NCI-H1417 treated with DMSO at 0.1 percent for 48 hours (cell line): ENCODE measurements around the gene NABP1.
"Not testable (repeated sequence)": the region's sequence is repeated elsewhere in the genome, so short reads cannot be mapped to it uniquely, and the experiment has no call there.

Source experiments
- DNase-seq: peaks from one replicate; lab custom pipeline; 2025; lab: John Stamatoyannopoulos, UW

Gene NABP1, protein sequence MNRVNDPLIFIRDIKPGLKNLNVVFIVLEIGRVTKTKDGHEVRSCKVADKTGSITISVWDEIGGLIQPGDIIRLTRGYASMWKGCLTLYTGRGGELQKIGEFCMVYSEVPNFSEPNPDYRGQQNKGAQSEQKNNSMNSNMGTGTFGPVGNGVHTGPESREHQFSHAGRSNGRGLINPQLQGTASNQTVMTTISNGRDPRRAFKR

GRCh38 chr2:191677646-191678436 lies at the start of gene NABP1:
Gene NABP1, plus strand, starts transcription at chr2:191678136. Its CDS starts 479 bp downstream, at chr2:191678615.
- DNase-seq: peak; percentile 53

DNA sequence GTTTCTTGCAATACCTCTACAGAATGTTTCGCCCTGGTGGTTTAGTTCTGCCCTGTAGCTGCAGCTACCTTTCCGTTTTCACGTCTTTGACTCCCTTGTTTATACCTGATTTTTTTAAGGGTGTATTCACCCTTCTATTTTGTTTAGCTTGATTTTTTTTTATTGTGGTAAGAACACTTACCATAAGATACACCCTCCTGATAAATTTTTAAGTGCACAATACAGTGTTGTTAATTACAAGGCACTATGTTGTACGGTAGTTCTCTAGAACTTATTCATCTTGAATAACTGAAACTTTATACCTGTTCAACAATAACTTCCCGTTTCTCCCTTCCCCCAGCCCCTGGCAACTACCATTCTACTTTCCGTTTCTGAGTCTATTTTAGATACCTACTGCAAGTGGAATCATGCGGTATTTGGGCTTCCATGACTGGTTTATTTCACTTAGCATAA lies 48.9 kb upstream of the NABP1 start:
- DNase-seq: no peak

DNA sequence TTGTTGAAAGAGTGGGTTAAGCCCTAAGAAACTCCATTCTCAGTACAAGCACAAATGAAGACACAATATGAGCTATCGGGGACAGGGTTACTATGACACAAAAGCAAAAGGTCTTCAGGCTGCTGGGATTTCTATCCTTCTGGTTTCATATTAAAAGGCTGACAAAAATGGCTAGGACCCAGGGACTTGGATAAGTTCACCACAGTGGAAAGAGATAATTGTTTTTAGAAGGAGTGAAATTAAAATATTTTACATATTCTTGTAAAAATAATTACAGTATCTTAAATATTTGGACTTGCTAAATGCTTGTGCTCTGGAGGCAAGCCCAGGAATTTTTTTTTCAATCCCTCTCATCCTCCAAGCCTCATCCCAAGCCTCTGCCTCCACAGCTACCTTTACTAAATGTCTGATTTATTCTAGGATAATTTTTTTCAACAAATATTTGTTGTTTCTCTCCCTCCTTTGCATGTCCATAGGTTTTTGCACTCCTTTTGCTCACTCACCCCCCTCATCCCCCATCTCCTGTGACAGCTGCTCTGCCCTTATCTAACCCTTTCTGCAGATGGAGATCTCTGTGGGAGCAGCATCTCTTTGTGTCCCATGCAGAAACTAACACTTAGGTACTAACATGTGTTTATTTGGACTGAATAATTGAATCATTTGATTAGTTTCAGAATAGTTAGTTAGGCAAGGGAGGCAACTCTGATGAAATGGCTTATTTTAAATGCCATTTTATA lies 47.8 kb upstream of the NABP1 start:
- no peak for DNase-seq

- DNase-seq: no peak
These were observed 46.2 kb upstream of the NABP1 start for GRCh38 chr2:191631754-191632153.

DNA sequence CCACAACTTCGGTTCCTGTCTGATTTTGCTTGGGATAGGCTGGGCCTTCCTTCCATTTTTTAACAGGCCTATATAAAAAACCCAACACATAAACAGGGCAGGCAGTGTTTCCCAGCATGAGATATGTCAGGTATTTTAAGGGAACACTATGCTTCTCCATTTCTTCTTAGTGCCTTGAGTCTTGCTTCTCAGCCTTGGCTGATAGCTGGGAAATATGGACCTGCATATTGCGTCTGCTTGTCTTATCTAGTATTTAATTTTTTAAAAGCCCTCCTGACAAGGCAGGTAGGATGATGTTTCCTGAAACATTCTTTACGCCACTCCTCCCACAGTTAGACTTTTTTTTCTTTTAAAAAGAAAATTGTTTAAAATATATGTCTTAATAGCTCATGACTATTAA lies 45.5 kb upstream of the NABP1 start:
- DNase-seq: no peak

DNA sequence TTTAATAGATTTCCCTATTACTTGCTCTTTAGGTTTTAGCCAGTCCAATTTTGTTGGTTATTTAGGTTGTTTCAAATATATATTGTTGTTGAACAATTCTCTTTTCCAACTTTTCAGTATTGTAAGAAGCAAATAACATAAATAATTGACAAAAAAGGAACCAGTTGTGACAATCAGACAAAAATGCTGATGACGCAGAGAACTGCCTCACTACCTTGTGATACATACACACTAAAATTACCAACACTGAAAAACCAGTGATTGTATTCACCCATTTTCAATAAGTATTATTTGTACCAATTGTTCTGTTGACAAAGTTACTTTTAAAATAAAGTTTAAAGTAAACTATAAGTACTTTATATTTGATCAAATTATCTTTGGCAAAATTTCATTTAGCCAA lies 43.1 kb upstream of the NABP1 start:
- no peak for DNase-seq

GRCh38 chr2:191635333-191636234 lies 42.4 kb upstream of the NABP1 start:
- DNase-seq: no peak

DNA sequence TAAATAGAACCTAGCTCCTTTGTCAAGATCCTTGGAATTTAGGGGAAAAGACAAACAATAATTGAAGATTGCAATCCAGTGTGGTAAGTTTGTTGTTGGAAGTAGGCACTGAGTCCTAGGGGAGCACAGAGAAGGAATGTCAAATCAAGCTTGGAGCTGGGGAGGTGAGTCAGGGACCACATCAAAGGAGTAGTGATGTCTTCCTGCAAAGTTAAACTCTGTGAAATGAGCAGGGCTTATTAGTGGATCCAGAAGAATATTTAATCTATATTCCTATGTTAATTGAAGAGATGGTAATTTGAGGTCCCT lies 41.7 kb upstream of the NABP1 start:
- DNase-seq: no peak

DNA sequence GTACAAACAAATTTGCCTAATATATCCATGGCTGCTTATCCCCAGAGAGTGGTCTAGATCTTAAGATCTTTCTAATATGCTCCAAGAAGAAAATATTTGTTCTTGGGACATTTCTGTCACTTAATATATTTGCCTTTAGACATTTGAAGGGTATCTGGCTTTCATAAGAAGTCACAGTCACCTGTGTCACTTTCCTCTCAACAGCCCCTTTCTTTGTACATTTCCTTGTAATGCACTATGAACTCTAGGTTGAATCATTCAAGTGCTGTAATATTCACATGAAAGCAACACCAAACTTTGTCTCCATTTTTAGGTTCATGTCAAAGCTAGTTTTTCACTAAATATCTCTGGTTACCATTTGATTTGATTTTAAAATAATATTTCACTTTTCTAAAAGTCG lies 41.4 kb upstream of the NABP1 start:
- no peak for DNase-seq

DNA sequence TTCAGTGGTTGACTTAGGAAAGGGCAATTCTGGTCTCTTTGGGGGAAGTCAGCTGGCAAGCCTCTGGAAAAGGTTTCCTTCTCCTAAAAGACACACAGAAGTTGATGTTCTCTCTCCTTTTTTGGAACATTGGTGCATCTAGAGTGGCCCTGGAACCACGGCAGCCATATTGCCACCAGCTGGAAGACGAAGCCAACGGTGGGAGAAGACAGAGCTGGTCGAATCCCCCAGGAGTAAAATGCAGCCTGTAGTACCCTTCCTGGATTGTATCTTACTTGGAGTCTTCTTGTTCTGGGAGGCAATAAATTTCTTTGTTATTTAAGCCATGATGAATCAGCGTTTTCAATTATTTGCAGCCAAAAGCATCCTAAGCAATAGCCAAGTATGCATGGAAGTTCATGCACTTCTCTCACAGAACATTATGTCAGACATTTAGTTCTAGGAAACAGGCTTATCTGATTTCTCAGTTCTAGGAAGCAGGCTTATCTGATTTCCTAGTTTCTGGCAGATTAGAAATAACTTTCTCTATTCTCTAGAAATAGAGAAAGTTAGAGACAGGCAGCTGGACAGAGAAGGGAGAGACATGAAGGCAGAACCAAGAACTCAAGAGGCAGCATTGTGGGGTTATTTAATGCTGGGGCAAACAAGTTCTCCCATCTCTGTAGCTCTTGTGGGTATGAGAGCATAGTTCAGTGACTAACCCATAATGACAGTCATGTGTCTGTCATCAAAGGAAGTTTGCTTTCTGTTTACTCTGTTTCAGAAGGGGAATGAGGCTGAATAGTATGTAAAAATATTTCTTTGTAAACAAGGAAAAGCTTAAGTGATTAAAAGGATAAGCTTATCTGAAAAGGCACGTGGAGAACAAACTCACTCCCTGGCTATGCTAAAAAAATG lies 40.5 kb upstream of the NABP1 start:
- DNase-seq: no peak

DNA sequence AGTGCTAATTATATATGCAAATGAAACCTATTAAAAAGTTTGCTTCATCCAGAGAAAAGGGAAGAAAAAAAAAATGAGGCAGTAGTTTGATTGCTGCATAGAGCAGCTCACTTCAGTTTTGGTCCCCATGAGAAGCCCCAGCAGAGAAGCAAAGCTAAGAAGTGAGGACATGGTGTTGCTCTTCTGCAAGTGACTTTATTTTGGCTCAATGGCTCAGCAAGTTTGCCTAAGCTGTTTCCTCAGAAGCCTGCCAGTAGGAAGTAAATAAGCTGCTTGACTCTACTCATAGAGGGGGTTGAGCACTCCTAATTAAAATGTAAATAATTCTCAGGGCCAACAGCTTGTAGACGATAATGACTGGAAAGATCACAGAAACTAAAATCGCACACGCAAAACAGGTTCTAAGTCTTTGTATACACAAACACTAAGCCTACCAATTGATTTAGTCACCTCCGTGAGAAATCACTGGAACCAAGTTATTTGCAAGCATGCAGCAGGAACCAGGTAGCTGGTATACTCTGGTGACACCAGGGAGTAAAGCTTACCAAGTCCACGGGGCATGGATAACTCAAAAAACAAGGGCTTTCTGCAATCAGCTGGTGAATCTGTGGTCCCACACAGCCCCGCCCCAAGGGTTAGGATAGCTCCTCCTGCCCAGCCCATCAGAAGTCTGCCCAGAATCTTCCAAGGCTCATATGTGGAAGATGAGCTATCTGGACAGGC lies 39.7 kb upstream of the NABP1 start:
- DNase-seq: no peak

DNA sequence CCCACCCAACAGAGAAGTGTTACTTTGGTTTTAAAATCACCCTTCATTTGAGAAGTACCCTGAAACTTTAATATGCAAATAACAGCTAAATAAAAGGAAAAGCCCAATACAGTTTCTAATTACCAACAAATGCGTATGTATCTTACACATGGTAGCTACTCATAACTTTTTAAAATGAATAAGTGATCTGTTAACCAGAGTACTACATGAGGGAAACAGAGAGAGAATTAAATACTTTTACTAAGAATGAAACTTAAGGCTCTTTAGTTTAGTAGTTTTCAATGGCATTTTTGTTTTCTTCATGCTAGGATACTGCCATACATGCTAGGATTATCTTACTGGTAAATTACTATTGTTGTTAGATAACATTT lies 39.1 kb upstream of the NABP1 start:
- DNase-seq: no peak

- DNase-seq: no peak
These were observed 36.3 kb upstream of the NABP1 start for GRCh38 chr2:191641609-191642008.

DNA sequence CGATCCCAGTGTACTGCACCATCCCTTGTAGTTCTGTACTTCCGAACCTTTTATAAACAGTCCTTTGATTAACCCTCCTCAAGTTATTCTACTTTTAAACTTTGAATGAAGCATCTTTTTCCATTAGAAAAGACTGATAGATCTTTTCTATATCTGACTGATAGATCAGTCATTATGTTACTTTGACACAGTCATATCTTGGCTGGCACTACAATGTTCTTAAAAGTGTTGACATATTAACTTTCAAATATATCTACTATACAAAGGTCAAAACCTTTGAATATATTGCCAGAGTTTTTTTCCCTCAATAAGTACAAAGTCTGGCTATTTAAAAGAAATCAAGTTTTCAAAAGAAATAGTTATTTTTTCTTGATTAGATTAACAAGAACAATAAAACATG lies 35.4 kb upstream of the NABP1 start:
- DNase-seq: no peak

DNA sequence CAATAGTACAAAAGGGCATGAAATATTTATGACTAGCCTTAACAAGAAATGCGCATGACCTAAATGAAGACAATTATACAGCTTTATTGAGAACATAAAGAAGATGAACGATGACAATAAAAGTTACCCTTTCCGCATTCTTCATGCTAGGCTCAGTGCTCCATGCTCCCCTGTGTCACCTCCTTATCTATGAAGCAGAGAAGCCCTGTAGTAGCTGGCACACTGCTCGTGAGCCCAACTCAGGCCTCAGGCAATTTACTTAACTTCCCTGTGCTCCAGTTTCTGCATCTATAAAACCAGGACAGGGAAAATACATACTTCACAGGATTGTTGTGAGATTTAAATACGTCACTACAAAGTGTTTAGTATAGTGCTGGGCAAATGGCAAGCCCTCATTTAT lies 34.5 kb upstream of the NABP1 start:
- DNase-seq: no peak

DNA sequence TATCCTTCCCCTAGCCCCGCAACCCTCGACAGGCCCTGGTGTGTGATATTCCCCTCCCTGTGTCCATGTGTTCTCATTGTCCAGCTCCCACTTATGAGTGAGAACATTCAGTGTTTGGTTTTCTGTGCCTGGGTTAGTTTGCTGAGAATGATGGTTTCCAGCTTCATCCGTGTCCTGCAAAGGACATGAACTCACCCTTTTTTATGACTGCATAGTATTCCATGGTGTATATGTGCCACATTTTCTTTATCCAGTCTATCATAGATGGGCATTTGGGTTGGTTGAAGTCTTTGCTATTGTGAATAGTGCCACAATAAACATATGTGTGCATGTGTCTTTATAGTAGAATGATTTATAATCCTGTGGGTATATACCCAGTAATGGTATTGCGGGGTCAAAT lies 33.3 kb upstream of the NABP1 start:
- DNase-seq: not testable (repeated sequence)

GRCh38 chr2:191645032-191645431 lies 32.9 kb upstream of the NABP1 start:
- no peak for DNase-seq

DNA sequence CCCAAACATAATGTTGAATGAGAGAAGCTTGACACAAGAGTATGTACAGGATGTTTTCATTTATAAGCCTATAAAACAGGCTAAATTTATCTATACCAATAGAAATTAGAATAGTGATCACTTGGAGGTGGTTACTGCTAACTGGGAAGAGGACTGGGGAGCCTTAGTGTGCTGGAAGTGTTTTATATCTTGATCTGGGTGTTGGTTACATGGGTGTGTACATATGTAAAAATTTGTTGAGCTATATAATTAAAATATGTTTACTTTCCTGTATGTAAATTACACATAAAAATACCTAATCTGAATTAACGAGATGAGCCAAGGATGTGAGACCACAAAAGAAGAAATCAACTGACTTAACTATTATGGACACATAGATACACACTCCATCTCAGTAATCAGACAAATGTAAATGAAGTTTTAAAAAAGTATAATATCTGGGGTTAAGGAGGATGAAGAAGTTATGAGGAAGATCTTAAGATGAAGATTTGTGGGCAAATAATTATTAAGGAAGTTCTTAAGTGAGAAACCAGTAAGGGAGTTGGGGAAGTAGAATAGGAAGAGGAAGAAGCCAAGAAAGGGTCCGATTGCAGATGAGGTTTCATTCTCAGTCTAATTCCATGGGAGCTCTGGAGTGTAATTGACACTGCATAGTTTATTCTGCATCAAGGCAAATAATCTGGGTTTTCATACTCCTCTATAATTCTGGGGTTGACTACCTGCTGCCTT lies 32.3 kb upstream of the NABP1 start:
- DNase-seq: no peak

DNA sequence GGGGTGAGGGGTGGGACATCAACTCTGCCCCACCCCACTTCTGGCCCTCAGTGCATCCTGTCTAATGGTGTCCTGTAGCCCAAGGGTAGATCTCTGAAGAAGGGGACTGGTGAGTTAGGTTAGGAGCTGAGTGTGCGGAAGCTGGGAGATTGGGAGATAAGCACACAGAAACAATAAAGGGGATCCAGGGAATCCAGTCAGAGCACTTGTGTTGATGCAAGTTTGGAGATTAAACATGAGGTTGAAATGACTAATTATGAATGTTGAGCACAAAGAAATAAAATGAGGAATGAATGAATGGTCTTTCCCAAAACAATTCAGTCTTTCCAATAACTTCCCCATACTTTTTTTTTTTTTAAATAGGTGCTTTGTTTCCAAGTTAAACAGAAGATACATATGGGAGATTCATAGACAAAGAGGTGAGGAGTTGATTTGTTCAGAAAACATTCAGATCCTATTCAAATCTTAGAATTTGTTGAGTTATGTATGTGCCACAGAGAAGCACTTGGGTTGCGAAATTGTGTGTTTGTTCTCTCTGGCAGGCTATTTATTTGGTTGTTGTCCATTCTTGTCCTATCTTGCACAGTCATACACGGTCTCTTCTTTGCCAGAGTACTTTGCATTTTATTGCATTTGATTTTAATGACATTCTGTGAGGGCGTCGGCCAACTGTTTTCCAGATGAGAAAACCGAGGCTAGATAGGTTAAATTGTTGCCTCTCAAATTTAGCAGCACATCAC lies 31.6 kb upstream of the NABP1 start:
- DNase-seq: no peak
